ENCODE results near the gene LGMN. TPM values are rescaled to one million over a fixed set of nuclear protein-coding genes. Genes with fewer than 3 reads are reported as not detected.

The LGMN gene
- total and polyA plus RNA-seq, 2 experiments from 2014 or later: 60.0 to 83.5 TPM

DNA sequence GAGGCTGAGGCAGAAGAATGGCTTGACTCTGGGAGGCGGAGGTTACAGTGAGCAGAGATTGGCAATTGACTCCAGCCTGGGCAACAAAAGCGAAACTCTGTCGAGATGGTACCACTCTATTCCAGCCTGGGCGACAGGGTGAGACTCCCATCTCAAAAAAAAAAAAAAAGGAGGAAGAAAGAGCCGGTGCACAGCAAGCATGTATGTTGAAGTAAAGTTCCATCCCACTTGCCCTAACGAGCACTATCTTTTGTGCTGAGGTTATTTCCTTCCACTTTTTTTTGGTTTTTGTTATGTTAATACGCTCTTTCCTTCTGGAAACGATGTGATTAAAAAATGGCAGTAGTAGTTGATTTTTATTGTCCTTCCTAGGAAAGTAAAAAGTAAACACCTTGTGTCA lies 26.1 kb upstream of the LGMN start:
- H3K4me1 Mint-ChIP-seq: peaks cover 6% of the 10 kb centered on the region; the same call in 2 of the 3 replicates
- H3K4me3 ChIP-seq: no peak overlapping the region
- H4K20me1 ChIP-seq (replicated peaks; ENCODE audit: insufficient read depth): no peaks in the 10 kb centered on the region
- H3K27ac Mint-ChIP-seq: no peak overlapping the region
- no peak for DNase-seq (ENCODE audit: low spot score)
- ATAC-seq: no peak
- no peaks in the 10 kb centered on the region for H3K36me3 Mint-ChIP-seq (ENCODE audit: low read depth)
- H3K79me2 ChIP-seq (replicated peaks; ENCODE audit: insufficient read depth): no peaks in the 10 kb centered on the region
- peaks cover 2% of the 10 kb centered on the region; the same call in 1 of the 2 replicates for H3K9me2 ChIP-seq (ENCODE audit: insufficient read depth)
- no peaks in the 10 kb centered on the region; the same call in 2 of the 3 replicates for H3K9me3 Mint-ChIP-seq
- peaks cover 9% of the 10 kb centered on the region for H3K27me3 Mint-ChIP-seq (ENCODE audit: insufficient read depth, low read depth, poor library complexity)
- H3K4me3 Mint-ChIP-seq: no peak overlapping the region
- no peaks in the 10 kb centered on the region for H3F3A ChIP-seq (replicated peaks; ENCODE audit: low read depth)
- H2AFZ ChIP-seq: no peak overlapping the region
- no peak overlapping the region for H3K27ac ChIP-seq (ENCODE audit: low read depth)
- no peaks in the 10 kb centered on the region for H3K36me3 ChIP-seq (ENCODE audit: insufficient read depth)
- TF ChIP-seq EZH2phosphoT487 (IDR thresholded peaks at IDR 0.05; ENCODE audit: unreplicated experiment): no peak
- TF ChIP-seq CREB1 (CRISPR knock-in tag; IDR thresholded peaks at IDR 0.05; ENCODE audit: low read depth): no peak
- no peak for TF ChIP-seq ZNF114 (CRISPR knock-in tag; IDR thresholded peaks at IDR 0.05)
- TF ChIP-seq, protein P1, sequence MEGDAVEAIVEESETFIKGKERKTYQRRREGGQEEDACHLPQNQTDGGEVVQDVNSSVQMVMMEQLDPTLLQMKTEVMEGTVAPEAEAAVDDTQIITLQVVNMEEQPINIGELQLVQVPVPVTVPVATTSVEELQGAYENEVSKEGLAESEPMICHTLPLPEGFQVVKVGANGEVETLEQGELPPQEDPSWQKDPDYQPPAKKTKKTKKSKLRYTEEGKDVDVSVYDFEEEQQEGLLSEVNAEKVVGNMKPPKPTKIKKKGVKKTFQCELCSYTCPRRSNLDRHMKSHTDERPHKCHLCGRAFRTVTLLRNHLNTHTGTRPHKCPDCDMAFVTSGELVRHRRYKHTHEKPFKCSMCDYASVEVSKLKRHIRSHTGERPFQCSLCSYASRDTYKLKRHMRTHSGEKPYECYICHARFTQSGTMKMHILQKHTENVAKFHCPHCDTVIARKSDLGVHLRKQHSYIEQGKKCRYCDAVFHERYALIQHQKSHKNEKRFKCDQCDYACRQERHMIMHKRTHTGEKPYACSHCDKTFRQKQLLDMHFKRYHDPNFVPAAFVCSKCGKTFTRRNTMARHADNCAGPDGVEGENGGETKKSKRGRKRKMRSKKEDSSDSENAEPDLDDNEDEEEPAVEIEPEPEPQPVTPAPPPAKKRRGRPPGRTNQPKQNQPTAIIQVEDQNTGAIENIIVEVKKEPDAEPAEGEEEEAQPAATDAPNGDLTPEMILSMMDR (conservative IDR thresholded peaks at IDR 0.05; ENCODE audit: low read depth in 2 of 2): no peak
- TF ChIP-seq, protein P2, sequence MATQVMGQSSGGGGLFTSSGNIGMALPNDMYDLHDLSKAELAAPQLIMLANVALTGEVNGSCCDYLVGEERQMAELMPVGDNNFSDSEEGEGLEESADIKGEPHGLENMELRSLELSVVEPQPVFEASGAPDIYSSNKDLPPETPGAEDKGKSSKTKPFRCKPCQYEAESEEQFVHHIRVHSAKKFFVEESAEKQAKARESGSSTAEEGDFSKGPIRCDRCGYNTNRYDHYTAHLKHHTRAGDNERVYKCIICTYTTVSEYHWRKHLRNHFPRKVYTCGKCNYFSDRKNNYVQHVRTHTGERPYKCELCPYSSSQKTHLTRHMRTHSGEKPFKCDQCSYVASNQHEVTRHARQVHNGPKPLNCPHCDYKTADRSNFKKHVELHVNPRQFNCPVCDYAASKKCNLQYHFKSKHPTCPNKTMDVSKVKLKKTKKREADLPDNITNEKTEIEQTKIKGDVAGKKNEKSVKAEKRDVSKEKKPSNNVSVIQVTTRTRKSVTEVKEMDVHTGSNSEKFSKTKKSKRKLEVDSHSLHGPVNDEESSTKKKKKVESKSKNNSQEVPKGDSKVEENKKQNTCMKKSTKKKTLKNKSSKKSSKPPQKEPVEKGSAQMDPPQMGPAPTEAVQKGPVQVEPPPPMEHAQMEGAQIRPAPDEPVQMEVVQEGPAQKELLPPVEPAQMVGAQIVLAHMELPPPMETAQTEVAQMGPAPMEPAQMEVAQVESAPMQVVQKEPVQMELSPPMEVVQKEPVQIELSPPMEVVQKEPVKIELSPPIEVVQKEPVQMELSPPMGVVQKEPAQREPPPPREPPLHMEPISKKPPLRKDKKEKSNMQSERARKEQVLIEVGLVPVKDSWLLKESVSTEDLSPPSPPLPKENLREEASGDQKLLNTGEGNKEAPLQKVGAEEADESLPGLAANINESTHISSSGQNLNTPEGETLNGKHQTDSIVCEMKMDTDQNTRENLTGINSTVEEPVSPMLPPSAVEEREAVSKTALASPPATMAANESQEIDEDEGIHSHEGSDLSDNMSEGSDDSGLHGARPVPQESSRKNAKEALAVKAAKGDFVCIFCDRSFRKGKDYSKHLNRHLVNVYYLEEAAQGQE (IDR thresholded peaks at IDR 0.05; ENCODE audit: unreplicated experiment): no peak
- TF ChIP-seq, protein P3, sequence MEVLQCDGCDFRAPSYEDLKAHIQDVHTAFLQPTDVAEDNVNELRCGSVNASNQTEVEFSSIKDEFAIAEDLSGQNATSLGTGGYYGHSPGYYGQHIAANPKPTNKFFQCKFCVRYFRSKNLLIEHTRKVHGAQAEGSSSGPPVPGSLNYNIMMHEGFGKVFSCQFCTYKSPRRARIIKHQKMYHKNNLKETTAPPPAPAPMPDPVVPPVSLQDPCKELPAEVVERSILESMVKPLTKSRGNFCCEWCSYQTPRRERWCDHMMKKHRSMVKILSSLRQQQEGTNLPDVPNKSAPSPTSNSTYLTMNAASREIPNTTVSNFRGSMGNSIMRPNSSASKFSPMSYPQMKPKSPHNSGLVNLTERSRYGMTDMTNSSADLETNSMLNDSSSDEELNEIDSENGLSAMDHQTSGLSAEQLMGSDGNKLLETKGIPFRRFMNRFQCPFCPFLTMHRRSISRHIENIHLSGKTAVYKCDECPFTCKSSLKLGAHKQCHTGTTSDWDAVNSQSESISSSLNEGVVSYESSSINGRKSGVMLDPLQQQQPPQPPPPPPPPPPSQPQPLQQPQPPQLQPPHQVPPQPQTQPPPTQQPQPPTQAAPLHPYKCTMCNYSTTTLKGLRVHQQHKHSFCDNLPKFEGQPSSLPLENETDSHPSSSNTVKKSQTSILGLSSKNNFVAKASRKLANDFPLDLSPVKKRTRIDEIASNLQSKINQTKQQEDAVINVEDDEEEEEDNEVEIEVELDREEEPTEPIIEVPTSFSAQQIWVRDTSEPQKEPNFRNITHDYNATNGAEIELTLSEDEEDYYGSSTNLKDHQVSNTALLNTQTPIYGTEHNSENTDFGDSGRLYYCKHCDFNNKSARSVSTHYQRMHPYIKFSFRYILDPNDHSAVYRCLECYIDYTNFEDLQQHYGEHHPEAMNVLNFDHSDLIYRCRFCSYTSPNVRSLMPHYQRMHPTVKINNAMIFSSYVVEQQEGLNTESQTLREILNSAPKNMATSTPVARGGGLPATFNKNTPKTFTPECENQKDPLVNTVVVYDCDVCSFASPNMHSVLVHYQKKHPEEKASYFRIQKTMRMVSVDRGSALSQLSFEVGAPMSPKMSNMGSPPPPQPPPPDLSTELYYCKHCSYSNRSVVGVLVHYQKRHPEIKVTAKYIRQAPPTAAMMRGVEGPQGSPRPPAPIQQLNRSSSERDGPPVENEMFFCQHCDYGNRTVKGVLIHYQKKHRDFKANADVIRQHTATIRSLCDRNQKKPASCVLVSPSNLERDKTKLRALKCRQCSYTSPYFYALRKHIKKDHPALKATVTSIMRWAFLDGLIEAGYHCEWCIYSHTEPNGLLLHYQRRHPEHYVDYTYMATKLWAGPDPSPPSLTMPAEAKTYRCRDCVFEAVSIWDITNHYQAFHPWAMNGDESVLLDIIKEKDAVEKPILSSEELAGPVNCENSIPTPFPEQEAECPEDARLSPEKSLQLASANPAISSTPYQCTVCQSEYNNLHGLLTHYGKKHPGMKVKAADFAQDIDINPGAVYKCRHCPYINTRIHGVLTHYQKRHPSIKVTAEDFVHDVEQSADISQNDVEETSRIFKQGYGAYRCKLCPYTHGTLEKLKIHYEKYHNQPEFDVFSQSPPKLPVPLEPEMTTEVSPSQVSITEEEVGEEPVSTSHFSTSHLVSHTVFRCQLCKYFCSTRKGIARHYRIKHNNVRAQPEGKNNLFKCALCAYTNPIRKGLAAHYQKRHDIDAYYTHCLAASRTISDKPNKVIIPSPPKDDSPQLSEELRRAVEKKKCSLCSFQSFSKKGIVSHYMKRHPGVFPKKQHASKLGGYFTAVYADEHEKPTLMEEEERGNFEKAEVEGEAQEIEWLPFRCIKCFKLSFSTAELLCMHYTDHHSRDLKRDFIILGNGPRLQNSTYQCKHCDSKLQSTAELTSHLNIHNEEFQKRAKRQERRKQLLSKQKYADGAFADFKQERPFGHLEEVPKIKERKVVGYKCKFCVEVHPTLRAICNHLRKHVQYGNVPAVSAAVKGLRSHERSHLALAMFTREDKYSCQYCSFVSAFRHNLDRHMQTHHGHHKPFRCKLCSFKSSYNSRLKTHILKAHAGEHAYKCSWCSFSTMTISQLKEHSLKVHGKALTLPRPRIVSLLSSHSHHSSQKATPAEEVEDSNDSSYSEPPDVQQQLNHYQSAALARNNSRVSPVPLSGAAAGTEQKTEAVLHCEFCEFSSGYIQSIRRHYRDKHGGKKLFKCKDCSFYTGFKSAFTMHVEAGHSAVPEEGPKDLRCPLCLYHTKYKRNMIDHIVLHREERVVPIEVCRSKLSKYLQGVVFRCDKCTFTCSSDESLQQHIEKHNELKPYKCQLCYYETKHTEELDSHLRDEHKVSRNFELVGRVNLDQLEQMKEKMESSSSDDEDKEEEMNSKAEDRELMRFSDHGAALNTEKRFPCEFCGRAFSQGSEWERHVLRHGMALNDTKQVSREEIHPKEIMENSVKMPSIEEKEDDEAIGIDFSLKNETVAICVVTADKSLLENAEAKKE (CRISPR knock-in tag; IDR thresholded peaks at IDR 0.05): no peak
- no peak for TF ChIP-seq EZH2 (IDR thresholded peaks at IDR 0.05; ENCODE audit: low read depth, unreplicated experiment)
- no peak for TF ChIP-seq STAT1 (IDR thresholded peaks at IDR 0.05; ENCODE audit: unreplicated experiment)
- TF ChIP-seq, protein P4, sequence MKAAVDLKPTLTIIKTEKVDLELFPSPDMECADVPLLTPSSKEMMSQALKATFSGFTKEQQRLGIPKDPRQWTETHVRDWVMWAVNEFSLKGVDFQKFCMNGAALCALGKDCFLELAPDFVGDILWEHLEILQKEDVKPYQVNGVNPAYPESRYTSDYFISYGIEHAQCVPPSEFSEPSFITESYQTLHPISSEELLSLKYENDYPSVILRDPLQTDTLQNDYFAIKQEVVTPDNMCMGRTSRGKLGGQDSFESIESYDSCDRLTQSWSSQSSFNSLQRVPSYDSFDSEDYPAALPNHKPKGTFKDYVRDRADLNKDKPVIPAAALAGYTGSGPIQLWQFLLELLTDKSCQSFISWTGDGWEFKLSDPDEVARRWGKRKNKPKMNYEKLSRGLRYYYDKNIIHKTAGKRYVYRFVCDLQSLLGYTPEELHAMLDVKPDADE (IDR thresholded peaks at IDR 0.05): no peak
- TF ChIP-seq POLR2AphosphoS5 (IDR thresholded peaks at IDR 0.05; ENCODE audit: low read depth): no peak
- no peak for TF ChIP-seq JUNB (IDR thresholded peaks at IDR 0.05; ENCODE audit: unreplicated experiment)
- no peak for TF ChIP-seq NANOG (IDR thresholded peaks at IDR 0.05; ENCODE audit: borderline replicate concordance)
- TF ChIP-seq ZNF331 (CRISPR knock-in tag; IDR thresholded peaks at IDR 0.05; ENCODE audit: low read depth): no peak
- H3K4me2 ChIP-seq: no peak overlapping the region; the same call in 1 of the 2 replicates
- no peaks in the 10 kb centered on the region for H3K27me3 ChIP-seq (ENCODE audit: insufficient read depth)
- no peaks in the 10 kb centered on the region for H3K4me1 ChIP-seq (ENCODE audit: insufficient read depth)

Data from GM23338 (cell line).